Measurements from ENCODE around the gene TRIM33.

GRCh38 chr1:114386129-114387009 lies 124.6 kb downstream of the TRIM33 start:
- TF ChIP-seq CTCF (IDR thresholded peaks at IDR 0.05) (no peak), POLR2A (IDR thresholded peaks at IDR 0.05) (no peak)

Measured in body of pancreas (tissue), 4 donors.